Head of caudate nucleus (tissue), 42 donors: ENCODE measurements around the gene EFCAB12.
"Not testable (repeated sequence)": the region's sequence is repeated elsewhere in the genome, so short reads cannot be mapped to it uniquely, and the experiment has no call there.

Experiments used
- DNase-seq, 42 donors: peaks; one replicate each; pipeline versions ENCODE4 v3.0.0 to v3.0.0-alpha.2; 2020 to 2021; ENCODE audit warnings: mixed read lengths in 7 of 42
- intact Hi-C: fragments of 100-400 bp; cut with DNase I; formaldehyde crosslinking; loops from one replicate; pipeline ENCODE4 v1.15.0; 2022

The EFCAB12 gene

DNA sequence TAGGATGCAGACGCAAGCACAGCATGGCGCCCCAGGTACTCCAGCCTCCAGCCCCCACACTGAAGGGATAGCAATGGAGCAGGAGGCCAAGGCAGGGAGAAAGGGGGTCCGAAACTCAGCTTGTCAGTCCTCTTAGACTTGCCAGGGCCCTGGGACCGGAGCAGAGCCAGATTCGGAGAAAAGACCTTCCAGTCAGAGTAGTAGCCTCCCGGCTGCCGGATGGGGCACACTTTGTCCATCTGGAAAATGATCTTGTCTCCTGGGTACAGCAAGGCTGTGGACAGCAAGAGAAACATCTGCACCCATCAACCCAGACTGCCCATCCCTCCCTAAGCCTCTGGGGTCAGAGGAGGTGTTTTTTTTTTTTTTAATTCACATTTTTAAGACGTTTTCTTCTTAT lies 24.3 kb downstream of the EFCAB12 start:
- DNase-seq, result no peak
- intact Hi-C loops, result no loop called here

DNA sequence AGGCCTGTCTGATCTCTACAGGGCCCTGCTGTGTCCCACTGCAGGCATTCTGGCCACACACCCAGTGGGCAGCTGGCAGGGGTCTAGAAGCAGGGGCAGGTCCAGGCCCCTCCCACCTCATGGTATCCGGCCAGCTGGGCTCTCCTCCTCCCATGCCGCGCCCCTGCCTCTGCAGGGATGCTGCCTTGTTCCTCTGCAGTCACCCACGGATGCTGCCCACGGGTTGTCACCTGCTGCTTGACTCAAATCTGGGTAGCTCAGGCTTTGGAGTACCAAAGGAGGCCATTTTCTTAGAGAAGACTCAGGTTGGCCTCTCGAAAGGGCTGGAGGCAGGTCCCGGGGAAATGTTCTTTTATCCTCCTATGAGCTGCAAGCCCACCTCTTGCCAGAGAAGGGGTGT lies 25.0 kb downstream of the EFCAB12 start:
- peak in 41 of 42 donors; percentile 23 to 86 (median 64) for DNase-seq
- intact Hi-C loops, result no loop called here

DNA sequence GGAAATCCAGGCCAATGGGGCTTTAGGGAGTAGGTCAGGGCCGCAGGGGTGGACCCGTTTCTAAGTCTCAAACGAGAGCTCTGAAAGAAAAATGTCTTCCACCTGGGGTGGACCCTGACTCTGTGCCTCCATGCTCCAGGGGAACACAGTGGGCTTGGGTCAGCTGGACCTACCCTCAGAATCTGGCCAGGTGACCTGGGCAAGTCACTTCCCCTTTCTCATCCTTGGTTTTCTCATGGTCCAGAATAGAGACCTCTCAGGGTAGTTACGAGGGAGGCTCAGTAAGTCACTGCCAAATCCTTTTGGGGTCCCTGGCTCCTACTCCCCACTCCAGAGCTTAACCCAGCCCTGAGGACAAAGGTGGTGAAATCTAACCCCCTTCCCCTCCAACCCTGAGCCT lies 25.8 kb downstream of the EFCAB12 start:
- intact Hi-C loops, result no loop called here
- DNase-seq, result no peak

DNA sequence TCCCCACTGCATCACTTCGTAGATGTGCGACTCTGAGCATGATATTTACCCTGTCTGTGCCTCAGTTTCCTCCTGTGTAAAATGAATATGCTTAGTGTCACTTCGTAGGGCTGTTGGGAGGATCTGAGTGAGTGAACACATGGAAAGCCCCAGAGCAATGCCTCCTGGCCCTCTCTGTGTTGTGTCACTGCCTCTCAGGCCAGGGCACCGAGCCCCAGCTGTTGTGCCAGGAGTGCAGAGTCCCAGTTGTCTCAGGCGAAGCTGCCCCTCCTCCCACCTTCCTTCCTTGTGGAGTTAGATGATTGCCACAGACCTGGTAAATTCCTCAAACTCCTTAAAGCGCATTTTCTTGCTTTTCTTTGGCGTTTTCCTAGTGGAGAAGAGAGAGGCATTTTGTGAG lies 26.2 kb downstream of the EFCAB12 start:
- no peak for DNase-seq
- intact Hi-C loops, result no loop called here

DNA sequence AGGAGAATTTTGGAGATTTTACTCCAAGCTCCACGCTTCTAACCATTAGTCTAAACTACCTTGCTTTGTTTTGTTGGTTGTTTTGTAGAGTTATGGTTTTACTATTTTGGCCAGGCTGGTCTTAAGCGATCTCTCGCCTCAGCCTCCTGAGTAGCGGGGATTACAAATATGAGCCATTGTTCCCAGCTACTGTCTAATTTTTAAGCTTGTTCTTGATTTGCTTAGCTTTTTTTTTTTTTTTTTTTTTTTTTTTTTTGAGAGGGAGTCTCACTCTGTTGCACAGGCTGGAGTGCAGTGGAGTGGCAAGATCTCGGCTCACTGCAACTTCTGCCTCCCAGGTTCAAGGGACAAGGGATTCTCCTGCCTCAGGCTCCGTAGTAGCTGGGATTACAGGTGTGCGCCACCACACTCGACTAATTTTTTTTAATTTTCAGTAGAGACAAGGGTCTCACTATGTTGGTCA lies 28.5 kb downstream of the EFCAB12 start:
- intact Hi-C loops, result loop anchor here (5.0 kb wide), 1 partner anchor 32 kb away; no protein-coding TSS in a partner anchor
- DNase-seq, result peak in 2 of 42 donors; percentile 13 to 25

DNA sequence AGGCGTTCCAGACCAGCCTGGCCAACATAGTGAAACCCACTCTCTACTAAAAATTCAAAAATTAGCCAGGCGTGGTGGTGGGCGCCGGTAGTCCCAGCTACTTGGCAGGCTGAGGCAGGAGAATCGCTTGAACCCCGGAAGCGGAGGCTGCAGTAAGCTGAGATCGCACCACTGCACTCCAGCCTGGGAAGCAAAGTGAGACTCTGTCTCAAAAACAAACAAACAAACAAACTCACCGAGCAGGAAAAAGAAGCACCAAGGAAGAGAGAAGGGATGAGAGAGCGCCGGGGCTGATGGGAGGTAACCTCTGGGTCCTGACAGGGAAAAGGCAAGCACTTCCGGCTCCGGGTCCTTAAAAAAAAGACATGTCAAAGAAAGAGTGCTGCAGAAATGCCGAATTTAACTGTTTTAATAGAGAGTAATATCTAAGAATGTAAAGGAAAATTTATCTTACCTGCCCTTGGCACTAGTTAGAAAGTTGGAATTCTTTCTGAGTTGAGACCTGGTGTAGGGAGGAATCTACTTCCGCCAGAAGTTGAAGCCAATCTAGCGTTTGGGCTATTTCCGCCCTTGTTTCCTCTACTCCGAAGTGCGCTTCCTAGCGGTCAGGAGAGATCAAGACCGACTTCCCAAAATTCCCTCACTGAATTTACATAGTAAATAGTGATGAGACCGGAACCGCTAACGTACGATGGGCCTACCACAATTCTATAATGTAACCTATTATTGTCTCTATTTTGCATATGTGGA lies 29.1 kb downstream of the EFCAB12 start:
- intact Hi-C loops, result loop anchor here (5.0 kb wide), 1 partner anchor 33 kb away; no protein-coding TSS in a partner anchor
- peak; percentile 64 to 95 (median 86) for DNase-seq

DNA sequence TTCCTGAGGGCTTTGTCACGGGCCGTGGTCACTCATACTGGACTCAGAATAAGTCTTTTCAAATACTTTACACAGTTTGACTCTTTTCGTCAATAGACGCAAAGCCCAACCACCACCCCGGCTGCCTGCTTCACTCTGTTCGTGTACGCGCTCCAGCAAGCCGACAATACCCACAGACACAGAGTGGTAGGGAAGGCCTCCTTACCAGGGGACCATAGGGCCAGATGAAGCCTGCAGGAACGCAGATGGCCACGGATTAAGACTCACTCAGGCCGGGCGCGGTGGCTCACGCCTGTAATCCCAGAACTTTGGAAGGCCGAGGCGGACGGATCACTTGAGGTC lies 29.7 kb downstream of the EFCAB12 start:
- intact Hi-C loops, result loop anchor here (5.0 kb wide), 1 partner anchor 34 kb away; no protein-coding TSS in a partner anchor
- peak in 7 of 42 donors; percentile 6 to 46 (median 16) for DNase-seq

DNA sequence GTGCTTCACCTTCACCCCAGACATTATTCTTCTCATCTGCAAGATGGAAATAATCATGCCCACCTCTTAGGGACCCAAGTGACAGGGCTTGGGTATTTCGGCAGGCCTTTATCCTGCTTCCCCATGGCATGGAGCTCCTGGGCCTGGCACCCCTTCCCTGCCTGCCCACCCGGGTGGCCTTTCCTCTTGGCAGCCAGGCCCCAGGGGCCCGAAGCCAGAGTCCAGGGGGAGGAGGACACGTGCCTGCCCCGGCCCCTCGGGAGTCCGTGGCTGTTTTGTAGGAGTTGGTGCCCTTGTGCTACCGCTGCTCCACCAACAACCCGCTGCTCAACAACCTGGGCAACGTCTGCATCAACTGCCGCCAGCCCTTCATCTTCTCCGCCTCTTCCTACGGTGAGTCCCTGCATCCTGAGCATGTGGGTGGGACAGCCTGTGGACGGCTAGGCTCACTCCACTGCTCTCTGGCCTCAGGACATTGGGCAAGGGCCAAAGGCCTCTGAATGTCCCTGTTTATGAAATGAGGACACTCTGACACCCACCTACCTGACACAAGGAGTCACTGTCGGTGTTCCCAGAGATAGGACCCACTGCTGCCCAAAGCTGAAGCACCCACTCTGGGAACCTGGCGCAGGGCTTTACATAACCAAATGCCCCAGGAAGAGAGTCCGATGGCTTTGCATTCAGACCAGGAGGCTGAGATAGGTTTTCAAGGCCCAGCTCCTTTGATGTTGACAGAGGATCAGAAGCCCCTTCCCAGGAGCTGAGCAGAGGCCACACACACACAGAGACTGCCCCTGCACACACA lies 34.5 kb downstream of the EFCAB12 start:
- intact Hi-C loops, DNase-seq: not testable (repeated sequence)

DNA sequence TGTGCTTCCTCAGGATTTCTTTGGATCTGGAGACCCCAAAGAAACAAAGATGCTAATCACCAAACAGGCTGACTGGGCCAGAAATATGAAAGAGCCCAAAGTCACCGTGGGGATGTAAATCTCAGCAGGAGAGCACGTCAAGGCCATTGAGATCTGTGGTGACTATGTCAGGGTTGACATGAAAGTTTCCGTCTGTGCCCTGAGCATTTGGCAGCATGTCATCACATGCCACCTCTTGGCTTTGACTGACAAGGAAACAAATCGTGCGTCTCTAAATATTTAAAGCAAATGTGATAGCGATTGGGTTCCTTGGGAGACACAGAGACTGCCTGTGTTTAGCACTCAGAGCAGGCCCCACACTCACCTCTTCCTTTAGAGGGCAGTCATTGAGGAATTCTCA lies 35.2 kb downstream of the EFCAB12 start:
- no peak for DNase-seq
- intact Hi-C loops, result no loop called here

DNA sequence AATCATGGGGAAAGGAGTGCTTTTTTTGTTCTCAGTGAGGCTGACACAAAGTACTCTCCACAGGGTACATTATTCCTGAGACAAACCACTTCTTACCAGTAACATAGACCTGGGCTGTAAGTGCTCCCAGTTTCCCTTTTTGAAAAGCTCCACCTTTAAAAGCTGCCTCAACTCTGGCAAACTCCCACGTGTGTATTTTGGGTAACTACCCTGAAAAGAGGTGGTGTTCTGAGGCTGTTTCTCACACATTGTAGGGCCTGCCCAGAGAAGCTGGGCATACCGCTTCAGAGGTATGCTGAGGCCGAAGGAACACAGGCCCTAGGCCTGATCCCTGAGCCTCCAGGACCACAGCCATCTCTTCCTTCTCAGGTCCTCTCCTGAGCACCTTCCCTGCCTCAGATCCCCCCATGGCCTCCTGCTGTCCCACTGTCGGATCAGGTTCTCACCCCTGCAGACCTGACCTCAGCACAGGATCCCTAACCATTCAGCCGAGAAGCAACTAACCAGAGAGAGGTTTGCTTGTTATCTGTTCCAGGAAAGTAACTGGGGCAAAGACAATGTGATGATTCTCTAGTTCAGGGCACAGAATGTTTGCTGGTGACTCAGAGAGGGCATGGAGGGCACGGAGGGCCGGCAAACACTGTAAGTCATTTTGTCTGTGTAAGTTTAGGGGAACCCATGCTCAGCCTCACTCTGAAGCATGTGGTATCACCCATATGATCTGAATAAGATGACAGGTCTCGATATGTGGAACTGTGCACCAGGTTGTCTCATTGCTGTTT lies 36.1 kb downstream of the EFCAB12 start:
- intact Hi-C loops, result not testable (repeated sequence)

DNA sequence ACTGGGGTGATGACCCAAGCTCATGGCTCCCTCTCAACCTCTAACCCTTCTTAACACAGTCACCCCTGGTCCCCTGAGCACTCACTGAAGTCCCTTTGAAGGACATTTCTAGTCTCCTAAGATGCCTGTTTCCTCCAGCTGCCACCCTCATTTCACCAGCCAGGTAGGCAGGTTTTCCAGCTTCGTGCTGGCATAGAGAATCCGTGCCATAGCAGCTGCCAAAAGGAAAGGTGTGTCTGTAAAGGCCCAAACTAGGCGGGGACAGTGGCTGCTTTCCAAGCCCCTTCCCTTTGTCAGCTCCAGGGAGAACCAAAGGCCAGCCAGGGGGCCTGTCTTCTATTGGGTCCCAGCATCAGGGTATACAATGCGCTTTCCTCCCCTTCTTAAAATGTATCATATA lies 36.9 kb downstream of the EFCAB12 start:
- DNase-seq, intact Hi-C loops: not testable (repeated sequence)

More for the DNA sequence above, 36.1 kb downstream of the EFCAB12 start:
- DNase-seq, result peak in 9 of 42 donors; percentile 16 to 59 (median 29)

DNA sequence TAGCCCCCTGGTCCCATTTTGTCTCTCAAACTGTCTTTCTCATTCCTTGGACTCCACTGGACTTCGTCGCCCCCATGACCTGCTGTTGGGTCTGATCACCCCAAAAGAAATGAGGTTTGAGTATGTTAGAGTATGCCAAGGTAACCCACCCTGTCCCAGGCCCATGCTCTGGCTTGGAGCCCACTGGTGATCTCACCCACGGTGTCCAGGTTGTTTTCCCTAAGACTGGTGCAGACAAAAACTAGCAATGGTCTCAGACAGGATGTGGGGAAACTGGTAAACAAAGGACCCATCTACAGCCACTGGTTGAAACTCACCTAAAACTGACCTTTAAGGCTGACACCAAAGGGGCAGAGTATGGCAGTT lies 38.9 kb downstream of the EFCAB12 start:
- intact Hi-C loops, result no loop called here
- DNase-seq, result no peak

DNA sequence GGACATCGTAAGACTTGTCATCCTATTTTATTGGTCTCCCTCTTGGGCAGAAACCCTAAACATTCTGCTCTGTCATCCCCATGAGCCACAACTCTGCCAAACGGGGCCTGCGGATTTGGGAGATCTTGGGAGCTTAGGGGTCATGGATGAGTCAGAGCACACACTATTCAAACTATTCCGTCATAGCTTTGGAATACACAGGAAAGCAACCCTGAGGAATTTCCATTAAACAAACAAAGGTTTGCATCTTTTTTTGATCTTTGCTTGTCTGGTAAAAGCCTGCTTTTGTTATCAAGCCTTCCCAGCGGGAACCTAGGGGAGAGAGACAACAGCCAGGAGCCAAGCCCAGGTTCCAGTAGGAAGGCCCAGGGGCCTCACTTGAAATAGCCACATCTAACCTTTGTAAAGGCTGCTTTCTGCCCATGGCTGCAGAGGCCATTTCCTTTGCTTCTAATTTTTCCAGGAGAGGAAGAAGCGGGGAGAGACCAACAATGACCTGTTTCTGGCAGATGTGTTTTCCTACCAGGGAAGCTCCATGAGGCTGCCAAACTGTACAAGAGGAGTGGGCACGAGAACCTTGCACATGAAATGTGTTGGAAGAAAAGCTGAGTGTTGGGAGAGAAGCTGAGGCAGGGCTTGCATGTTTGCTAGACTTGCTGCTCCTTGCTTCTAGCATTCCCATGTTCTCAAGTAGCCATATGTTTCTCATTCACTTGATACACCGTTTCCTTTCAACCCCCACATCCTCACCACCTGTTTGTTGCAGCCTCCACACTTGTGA lies 39.5 kb downstream of the EFCAB12 start:
- DNase-seq, intact Hi-C loops: not testable (repeated sequence)

DNA sequence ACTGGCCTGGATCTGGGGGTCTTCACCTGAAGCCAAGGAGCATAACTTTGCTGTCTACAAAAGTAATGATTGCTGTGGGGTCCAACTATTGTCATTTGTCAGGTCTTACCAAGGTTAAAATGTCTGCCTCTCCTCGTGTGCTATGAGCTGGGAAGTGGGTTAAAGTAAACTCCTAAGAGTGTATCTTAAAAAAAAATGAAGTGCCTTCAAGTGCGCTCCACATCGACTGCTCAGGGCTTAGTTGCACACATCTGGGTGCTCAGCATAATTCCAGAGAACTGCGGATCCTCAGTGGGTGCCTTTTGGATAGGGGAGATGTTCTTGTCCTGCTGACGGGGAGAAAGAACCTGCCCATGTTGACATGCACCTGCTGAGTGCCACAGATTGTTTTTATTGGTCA lies 40.9 kb downstream of the EFCAB12 start:
- intact Hi-C loops, result no loop called here
- no peak for DNase-seq

DNA sequence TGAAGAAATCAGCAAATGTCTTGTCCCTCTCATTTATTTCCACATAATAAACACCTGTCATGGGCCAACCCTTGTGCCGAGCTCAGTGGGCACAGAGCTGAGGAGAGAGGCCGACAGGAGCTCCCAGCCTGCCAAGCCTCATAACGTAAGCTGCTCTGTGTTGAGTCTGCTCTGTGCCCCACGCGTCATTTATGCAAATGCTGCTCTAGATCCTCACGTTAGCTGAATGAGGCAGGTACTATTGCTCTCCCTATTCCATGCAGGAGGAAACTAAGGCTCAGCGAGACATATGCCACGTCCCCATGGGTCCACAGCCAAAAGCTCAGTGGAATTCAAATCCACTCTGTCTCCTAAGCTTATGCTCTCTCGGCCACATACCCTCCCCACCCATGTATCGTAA lies 41.5 kb downstream of the EFCAB12 start:
- peak in 25 of 42 donors; percentile 10 to 74 (median 43) for DNase-seq
- intact Hi-C loops, result no loop called here

DNA sequence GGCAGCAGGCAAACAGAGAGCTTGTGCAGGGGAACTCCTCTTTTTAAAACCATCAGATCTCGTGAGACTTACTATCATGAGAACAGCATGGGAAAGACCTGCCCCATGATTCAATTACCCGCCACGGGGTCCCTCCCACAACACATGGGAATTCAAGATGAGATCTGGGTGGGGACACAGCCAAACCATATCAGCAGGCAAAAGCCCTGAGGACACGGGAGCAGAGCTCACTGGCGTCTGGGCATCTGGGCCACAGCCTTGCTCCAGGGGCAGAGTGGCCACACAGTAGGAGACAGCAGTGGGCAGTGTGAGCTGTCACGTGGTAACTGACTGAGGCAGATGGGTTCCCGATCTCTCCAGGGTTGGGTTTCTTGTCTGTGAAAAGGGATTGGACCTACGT lies 42.9 kb downstream of the EFCAB12 start:
- intact Hi-C loops, DNase-seq: not testable (repeated sequence)

DNA sequence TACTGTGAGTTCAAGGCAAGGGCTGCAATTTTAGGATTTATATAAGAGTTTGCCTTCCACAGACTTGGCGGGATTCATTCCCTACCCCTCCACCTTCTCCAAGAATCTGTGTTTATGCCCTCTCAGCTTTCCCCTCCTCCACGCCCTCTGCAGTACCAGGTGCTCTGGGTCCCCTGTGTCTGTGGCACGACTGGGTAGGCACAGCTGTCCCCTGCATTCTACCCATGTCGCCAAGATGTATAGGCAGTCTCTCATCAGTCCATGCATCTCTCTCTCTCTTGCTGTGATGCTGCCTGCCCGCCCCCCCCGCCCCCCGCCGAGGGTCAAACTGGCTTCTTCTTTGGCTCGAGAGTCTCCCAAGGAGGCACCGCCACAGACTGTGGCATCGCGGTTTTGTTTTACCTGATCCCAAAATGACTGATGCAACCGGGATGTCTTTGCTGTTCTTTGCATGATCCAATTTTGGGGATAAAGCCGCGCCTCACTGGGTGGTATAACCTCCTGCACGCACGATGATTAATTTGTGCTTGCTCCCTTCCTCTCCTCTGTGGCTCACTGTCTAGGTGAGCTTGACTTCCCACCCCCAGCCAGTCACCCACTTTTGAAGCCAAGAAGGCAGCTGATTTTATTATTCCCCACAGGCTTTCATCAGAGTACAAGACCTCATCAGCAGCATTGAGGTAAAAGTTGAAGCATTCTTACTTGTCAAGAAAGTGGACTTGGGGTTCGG lies 43.7 kb downstream of the EFCAB12 start:
- intact Hi-C loops, result no loop called here
- peak in 36 of 42 donors; percentile 22 to 82 (median 51) for DNase-seq

DNA sequence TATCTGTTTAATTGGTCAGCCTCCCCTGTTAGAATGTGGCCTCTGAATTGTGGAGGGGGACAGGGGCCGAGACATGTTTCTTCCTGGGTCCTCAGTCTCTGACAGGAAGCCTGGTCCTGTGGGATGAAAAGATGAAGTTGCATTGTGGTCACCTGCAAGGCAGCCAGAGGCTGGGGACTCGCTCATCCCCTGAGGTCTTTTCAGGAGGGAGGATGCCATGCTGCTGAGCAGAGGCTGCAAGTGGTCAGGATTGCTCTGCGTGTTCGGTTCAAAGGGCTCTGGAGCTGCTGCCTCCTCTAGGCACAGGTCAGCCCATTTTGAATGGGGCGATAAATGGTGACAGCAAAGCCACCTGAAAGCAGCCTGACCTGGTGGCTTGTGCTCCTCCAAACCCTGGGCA lies 44.3 kb downstream of the EFCAB12 start:
- intact Hi-C loops, DNase-seq: not testable (repeated sequence)
